ENCODE results near the gene NEBL.

The NEBL gene

DNA sequence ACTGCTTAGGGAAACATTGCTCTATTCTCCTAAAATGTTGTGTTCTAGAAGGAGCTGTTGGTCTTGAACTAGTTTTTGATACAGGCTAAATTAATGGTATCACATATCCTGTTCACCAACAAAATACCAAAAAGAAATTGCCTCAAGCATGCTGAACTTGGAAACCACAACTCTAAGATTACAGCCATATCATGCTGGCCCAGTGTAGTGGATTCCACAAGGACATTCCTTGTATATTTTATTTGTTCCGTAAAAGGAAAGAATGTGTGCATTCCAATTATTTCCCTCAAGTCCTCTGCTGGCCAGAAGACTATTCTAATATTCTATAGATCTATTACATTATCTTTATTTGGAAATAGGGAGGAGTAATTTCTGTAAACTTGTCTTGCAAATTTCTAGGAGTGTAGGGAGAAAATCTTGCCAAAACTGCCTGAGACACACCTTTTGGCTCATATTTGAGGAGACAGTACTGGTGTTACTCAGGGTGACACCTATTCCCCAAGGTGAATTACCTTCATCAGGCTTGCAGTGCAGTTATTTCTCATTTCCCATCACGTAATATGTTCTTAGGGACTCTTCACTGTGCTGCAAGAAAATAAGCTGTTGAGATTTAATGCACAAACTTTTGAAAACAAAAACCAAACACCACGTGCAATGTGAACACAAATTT is 1.9 kb upstream of the NEBL start:
- DNase-seq (ENCODE audit: low read depth), result no peak

DNA sequence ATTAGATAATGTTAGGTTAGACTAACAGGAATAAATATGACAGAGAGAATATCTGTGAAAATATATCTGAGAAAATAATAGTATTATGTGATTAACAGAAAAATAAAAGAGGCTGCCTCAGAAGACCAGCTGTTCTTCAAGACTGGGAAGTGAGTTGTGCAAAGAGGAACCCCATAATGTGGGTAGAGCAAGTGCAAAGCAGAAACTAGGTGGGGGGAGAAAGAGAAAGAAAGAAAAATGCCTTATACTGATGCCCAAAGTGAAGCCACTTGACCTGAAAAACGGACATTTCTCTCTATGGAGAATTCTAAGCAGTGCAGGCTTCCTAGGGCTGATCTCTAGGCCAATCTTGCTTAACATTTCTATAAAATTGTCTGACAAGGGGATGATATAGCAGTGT is 3.8 kb downstream of the NEBL start:
- no peak for DNase-seq (ENCODE audit: low read depth)

DNA sequence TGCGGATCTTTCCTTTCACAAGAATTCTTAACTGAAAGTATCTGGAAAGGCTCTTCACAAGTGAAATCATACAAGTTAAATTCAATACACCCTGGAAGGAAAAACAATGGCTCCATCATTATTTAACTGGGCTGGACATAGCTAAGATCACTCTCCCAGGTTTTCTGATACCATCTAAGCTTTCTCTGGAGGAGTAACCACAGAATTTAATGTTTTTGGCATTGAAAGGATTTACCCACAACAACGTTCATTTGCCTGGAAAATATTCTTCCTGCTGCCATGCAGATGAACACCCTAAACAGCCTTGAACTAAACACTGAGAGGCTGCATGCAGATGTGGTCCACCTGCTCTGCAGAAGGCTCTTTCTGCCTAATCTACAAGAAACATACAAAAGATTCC is 4.3 kb downstream of the NEBL start:
- no peak for DNase-seq (ENCODE audit: low read depth)

DNA sequence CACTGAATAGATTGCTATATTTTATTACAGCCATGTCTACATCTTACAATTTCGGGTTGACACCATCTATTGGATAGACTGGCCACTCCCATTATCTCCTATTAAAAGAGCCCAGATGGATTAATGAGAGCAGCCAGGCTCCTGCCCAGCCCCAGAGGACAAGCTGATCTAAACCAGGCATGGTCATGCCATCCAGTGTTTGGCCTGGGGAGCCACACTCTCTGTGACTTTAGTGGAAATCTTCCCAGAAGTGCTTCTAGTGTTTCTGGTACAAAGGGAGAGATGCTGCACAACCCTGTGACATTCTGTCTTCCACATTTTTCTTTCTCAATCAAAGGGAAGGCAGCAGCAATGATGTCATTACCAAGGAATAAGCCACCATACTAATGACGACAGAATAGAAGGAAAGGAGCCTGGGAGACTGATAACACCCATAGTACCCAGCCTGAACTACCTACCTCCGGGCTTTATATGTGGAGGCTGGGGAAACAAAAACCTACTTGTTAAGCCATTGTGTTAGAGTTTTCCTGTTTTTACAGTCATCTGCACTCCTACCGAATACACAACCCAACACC is 5.0 kb downstream of the NEBL start:
- DNase-seq (ENCODE audit: low read depth), result no peak

DNA sequence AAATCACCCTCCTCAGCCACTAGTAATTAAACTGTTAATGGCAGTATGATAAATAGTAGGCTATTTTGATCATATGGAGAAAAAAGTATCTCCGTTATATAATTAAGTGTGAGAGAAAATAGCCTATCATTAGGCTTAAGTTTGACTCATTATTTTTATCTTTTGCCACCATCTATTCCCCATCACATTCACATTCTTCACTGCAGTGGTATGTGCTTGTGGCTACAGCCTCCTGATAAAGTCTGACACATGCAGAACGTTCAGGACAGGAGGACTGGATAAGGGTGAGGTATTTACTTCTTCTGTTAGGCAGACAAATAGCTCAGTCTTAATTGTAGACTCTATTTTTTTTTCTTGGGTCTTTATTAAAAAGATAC is 5.8 kb downstream of the NEBL start:
- no peak for DNase-seq (ENCODE audit: low read depth)

DNA sequence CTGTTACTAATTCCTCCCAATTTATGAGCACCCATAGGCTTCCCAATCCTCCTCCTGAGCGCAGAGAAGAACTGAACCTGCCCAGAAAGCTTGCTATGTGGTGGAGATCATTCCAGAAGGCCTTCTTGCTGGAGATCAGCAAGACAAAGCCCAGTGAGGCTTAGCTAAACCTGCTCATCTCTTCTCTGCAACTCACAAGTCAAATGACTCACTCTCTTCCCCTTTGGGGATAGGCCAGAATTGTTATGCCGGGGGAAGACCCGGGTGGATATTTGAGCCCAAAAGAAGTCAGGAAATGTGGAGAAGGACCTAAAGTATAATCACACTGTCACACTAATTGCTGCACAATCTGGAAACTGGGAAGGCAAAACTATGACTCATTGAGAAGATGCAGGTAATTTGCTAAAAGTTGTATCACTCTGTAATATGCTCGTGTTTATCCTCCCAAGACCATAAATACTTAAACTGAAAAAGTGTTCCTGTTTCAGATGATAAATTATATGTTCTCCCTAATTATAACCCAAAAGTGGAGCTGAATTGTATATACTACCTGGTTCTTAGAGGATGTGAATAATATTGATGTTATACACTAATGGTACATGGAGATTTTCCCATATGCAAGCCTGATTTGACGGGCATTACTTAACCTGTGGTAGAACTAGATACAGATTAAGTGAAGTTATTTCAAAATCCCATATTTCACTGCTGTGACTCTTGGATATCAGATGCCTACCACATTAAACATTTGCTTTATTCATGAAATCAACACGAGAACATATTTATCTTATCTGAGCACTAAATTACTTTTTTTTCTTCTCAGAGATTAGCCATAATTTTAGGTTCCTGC is 6.4 kb downstream of the NEBL start:
- DNase-seq (ENCODE audit: low read depth), result no peak

DNA sequence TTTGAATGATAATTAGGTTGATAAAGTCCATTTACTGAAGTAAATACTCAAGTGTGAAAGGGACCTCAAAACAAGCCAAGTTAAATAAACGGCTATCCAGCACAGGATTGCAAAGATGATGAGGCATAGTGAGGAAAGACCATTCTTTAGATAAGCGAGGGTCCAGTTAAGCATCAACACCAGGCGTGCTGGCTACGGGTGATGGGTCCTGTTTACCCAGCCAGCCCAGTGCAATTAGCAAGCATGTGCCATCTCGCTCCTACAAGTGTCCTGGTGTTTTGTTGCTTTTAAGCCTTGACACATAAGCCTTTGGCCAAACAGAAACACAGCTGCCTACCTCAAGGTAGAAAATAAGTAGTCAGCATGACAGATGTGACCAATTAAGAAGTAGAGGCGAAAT is 7.1 kb downstream of the NEBL start:
- no peak for DNase-seq (ENCODE audit: low read depth)

DNA sequence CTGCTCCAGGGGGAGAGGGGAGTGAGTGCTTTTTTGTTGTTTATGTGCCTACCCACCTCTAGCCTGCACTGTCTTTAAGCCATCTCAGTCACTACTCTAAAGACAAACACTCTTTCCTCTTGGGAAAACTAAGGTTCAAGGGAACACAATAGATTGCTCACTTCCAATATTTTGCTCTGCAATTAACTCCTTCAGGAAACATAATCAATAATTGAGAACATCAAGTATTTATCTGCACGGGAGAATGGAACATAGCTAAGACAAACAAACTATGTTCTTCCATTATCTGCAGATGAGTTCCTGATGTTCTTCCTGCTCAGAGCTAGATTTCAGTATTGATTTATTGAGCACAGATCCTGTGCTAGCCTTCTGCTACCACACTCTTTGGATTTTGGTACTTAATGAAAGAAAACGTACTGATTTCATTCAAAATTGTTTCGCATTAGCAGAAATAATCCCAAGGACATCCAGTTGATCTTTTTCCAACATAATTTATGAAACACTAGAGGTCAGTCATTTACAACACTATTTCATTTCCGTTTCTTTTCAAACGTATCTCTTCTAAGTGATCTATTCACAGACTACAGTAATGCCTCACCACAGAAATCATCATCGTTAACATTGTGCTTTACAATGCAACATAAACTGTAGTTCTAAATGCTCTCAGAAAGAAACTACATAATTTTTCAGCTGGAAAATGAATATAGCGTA is 8.3 kb downstream of the NEBL start:
- DNase-seq (ENCODE audit: low read depth), result no peak

DNA sequence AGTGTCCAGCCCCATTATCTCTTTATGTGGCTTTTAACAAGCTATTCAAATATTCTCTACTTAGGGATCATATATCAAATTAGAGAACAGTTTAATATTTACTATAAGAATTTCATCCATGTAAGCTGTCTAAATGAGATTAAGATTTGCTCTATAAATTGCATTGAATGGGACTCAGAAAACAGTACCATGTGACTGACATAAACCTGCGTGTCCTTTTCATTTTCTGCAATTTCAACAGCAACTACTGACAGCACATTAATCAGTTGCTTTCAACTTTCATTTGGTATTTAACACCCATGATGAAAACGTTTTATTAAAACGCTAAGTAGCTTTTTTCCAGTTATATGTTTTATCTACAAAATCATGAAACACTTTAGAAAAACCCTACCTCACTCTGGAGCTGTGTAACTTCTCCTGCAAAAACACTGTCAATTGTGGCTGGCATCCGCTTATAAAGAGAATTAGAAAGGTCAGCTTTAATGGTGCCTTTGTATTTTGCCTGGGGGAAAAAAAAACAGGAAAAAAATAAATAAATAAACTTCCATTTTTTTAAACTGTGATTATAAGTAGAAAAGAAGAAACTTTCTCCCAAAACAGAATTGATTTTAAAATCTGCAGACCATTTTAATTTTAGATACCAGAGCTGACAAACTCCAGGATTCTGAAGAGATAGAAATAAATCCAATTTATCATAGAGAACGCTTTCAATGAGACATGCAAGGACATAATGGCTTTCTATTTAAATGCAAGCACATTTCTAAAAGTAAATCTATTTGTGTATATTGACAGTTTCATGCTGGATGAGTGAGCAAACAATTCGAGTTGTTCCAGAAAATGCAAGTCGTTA is 9.2 kb downstream of the NEBL start:
- DNase-seq (ENCODE audit: low read depth), result no peak

DNA sequence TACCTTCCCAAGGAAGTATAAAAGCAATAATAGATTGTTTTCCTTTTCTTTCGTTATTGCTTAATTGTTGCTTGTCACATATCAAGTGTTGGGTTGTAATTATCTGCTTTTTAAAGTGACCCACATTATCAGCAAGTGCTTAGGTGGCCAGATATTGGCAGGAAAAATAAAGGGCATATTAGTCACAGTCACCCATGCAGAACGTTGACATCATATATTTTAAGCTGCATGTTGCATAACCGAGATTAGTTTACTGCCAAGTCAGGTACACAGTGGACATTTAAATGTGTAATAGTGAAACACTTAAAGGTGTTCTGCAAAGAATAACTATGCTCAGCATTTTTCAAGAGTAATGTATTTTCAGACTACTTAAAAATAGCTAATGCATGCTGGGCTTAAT is 11.4 kb downstream of the NEBL start:
- no peak for DNase-seq (ENCODE audit: low read depth)

DNA sequence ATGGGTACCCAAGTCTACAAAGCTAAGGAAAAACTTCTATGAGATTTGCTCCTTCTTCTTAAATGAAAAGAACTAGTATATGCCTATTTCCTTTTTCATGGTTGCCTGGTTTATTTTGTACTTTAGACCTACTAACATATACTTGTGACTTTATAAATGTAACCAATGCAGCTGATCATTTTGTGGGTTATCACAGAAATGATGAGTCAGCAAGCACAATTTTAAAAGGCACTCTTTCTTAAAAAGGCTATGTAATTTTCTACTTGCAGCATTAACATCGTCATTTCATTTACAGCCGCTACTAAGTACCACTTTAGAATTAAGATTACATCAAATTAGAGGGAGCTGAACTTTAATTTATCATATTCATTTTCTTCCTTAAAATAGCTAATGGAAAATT is 13.6 kb downstream of the NEBL start:
- no peak for DNase-seq (ENCODE audit: low read depth)

DNA sequence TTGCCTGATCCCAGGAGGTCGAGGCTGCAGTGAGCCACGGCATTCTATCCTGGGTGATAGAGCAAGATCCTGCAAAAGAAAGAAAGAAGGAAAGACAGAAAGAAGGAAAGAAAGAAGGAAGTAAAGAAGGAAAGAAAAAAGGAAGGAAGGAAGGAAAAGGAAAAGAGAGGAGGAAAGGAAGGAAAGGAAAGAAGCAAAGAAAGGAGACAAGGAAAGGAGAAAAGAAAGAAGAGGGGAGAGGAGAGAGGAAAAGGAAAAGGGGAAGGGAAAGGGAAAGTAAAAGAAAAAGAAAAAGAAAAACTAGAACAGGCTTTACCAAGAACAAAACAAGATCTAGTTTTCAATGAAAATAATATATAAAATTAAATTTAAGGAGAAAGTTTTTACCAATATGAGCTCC is 15.0 kb downstream of the NEBL start:
- DNase-seq (ENCODE audit: low read depth), result no peak

DNA sequence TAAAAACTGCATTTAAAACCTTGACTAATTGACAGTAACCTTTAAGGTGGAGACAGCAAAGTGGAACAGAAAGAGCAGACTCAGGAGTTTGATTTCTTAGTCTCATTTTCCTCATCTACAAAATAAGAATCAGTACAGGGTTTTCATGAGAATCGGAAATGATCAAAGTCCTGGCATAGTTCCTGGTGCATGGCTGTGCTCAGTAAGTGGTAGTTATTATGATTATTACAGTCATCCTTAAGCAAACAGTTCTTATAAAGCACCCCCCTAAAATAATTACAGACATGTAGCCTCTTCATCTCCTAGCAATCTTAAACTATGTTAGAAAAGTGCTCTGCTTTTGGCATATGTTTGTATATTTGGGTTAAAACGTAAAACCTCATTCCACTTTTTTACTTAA is 18.0 kb downstream of the NEBL start:
- DNase-seq (ENCODE audit: low read depth), result no peak

DNA sequence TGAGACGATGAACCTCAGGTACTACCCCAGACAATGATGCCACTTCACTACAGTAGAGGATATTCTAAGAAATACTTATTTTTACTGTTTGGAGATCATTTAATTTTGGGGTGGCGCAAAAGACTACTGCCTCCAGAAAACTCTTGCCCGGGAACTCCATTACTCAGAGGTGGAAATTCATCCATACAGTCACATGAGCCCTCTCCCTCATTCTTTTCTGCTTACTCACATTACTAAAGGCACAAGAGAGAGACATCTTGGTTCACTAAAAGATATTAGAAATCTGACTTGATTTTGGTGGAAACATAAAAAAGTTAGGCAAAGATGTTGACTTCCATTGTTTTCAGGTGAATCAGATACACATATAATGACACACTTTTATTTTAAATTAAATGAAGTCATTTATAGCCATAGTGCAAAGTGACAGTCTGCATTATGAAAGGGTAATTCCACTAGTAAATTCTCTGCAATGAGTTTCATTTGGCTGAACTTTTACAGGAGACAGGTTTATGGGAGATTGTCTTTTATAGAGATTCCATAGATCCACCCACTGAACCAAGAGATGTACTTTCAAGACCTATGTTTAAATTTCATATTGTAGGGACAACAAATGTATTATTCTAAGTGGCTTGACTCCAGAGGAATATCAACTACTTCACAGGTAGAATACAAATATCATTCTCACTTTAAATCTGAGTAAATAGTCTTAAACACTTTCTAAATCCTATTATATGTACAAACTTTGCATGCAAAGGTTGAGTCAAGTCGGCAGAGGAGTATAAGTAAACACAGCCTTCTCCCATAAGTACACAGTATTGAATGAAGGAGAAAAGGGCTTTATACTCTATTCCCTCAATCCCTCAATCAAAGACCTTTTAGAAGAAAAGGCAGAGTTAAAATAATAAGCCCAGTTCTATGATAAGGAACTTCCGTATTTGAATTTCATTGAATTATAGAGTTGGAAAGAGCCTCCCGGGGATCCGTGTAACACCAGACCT is 18.8 kb downstream of the NEBL start:
- no peak for DNase-seq (ENCODE audit: low read depth)

DNA sequence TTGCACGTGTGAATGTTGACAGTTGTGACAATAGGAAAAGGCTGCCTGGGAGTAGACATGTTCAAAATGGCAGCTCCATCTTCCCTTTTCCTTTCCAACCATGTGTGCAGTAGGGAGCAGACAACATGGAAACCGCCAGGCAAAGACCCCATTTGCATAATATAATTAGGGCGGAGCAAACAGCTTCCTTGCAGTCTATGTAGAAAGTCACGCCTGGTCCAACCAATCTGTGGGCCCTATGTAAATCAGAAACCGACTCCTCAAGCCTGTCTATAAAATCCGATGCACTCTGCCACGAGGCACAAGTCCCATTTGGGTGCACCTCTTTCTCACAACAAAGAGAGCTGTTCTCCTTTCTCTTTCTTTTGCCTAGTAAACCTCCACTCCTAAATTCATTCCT is 19.6 kb downstream of the NEBL start:
- no peak for DNase-seq (ENCODE audit: low read depth)

DNA sequence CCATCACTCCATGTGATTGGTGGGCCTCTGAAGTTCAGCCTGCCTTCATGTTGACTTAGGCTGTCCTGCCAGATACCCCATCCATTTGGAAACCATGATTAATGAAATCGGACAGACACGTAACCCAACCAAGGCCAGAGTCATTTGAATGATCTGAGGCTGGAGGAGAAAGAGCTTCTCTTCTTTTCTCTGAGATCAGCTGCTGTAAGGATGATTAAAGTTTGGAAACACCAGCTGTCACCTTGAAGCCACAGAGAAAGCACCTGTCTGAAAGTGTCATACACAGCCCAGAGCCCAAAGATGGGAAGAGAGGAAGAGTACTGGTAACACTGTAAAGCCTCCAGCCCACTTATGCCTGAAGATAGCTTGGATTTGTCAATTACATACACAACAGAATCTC is 22.9 kb downstream of the NEBL start:
- no peak for DNase-seq (ENCODE audit: low read depth)

DNA sequence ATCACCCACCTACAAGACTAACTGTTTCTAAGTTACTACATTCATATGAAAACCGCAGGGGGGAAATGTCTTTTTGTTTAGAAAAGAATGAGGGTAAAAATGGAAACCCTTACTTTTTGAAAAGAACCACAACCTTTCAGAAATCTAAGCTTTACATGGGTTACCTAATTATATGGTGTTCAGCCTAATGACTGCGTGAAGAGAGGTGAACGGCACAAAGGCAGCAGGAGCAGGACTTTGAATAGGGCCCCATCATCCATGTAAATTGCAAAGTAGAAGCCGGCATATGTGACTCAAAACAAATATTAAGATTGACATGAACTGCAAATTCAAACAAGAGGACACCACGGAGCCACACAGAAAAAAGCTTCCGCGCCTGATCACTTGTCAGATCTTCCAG is 25.1 kb downstream of the NEBL start:
- no peak for DNase-seq (ENCODE audit: low read depth)

DNA sequence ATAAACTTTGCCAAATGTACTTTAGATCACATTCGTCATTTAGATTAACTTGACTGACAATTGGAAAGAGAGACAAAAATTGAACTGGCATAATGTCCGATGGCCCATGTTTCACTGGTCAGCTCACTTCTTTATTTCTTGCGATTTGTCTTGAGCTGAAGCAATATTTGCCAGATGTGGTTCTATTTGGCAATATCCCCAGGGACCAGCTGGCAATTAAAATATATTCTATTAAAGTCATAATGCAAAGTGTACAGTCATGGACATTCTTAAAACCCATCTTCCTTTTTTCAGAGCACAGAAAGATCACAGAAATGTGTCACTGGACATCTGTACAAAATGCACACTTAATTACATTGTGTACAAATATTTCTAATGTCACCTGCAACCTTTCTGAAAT is 26.3 kb downstream of the NEBL start:
- DNase-seq (ENCODE audit: low read depth), result no peak

DNA sequence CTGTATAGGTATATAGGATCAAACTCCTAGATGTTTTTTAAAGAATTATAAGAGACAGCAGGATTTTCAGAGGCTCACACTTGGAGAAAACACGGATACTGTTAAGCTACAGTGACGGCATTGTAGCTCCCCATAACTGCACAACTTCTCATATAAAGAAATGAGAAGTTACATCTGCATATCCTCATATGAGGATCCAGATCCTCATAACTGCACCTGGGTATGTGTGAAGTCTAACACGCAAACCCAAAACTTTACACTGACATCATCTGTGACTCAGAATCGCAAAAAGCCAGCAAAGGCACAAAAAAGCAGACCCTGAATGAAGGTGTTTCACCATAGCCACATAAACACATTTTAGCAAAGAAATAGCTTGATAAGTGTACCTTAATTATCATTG is 34.1 kb downstream of the NEBL start:
- DNase-seq (ENCODE audit: low read depth), result no peak

DNA sequence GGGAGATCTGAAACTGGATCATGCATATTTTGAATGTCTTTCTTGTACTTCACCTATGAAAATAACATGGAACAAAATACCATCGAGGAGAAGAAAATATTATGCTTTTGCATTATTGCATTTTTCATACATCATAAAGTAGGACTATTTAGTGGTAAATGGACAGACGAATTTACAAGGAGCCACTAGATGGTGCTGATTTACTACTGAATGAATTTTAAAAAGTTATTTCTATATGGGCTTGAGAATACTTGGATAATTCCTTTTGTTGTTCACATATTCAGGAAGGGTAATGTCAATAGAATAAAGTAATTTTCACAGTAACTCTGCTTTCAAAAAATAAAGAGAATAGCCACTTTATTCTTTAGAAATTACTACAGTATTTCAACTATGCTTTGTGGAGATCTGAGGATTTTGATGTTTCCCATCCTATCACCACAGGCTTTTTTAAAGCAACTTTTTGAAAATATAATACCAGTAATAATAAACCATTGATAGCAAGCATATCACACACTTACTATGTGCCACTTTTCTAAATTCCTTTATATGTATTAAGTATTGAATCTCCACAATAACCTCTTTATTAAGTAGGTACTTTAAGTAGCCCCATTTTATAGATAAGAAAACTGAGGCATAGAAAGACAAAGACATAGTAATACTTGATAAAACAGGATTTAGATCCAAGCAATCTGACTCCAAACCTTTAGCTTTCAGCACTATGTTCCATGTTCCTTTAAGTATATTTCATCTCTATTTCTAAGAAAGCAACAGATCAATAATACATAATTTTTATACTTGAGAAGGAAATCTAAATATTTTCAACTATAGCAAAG is 38.6 kb downstream of the NEBL start:
- DNase-seq (ENCODE audit: low read depth), result no peak
